Measurements from ENCODE around the gene LSM10.
A peak's percentile ranks its signal among the peaks of the same experiment; 100 is the strongest.

LSM10 gene

GRCh38 chr1:36352910-36353878 is 44.5 kb downstream of the LSM10 start:
- TF ChIP-seq, protein P1, sequence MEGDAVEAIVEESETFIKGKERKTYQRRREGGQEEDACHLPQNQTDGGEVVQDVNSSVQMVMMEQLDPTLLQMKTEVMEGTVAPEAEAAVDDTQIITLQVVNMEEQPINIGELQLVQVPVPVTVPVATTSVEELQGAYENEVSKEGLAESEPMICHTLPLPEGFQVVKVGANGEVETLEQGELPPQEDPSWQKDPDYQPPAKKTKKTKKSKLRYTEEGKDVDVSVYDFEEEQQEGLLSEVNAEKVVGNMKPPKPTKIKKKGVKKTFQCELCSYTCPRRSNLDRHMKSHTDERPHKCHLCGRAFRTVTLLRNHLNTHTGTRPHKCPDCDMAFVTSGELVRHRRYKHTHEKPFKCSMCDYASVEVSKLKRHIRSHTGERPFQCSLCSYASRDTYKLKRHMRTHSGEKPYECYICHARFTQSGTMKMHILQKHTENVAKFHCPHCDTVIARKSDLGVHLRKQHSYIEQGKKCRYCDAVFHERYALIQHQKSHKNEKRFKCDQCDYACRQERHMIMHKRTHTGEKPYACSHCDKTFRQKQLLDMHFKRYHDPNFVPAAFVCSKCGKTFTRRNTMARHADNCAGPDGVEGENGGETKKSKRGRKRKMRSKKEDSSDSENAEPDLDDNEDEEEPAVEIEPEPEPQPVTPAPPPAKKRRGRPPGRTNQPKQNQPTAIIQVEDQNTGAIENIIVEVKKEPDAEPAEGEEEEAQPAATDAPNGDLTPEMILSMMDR (IDR thresholded peaks at IDR 0.05; ENCODE audit: low read length, missing control alignments): no peak
- no peak overlapping the region for H3K4me3 ChIP-seq (replicated peaks; ENCODE audit: low read depth, low read length)
- DNase-seq (ENCODE audit: low read depth): peak; percentile 48

DNA sequence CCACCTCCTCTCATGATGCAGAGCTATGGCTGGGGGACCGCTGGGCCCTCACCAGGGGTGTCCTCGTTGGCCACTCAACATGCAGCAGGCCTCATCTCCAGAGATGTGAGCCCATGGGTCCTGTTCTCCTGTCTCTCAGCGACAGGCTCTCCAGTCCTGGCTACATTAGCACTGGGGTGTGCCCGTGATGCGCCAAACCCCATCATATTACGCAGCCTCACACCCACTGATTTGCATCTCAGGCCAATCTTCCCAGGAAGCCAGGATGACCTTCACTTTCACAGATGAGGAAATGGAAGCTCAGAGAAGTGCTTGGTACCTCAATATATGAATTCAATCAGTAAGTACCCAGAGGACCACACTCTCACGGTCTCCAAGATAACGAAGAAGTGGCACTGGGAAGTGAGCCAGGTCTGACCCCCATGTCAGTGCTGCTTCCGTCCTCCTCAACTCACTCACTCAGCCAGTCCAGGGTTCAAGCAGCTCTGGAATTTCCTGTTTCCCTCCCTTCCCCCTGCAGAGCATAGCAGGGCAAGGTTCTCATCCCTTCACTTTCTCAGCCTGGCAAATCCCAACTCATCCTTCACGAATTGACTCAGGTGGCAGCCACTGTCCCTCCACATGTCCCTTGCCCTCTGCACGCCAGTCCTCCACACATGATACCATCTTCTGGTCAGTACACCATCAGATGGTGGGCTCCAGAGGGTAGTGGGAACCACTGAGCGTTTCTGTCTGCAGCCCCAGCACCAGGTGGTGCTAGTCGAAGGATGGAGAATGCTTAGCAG is 45.4 kb downstream of the LSM10 start:
- no peak overlapping the region for H3K4me3 ChIP-seq (replicated peaks; ENCODE audit: low read depth, low read length)
- peak; percentile 62 for DNase-seq (ENCODE audit: low read depth)
- TF ChIP-seq, protein P1 (IDR thresholded peaks at IDR 0.05; ENCODE audit: low read length, missing control alignments): peak; percentile 16

GRCh38 chr1:36351227-36351977 is 46.3 kb downstream of the LSM10 start:
- TF ChIP-seq, protein P1 (IDR thresholded peaks at IDR 0.05; ENCODE audit: low read length, missing control alignments): peak; percentile 7
- no peak overlapping the region for H3K4me3 ChIP-seq (replicated peaks; ENCODE audit: low read depth, low read length)
- DNase-seq (ENCODE audit: low read depth): peak; percentile 73

- TF ChIP-seq, protein P1 (IDR thresholded peaks at IDR 0.05; ENCODE audit: low read length, missing control alignments): no peak
These were observed 47.0 kb downstream of the LSM10 start for GRCh38 chr1:36350659-36351226.

DNA sequence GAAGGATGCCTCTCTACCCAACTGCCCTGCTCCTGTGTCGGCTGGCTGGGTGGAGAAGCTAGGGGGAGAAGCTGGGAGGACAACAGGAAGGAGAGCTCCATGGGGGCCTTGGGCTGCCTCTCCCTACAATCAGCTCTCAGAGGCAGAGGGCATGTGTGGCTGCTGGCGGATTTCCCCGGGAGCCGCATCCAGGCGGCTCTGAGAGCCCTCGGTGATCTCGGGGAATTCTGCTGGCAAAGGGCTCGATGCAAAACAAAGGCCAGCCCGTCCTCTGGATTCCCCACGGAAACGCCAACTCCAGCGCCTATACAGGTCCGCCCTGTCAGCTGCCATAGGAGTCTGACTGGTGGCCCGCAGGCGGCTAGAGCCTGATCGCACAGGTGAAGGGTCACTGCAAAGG is 47.9 kb downstream of the LSM10 start:
- no peak for DNase-seq (ENCODE audit: low read depth)
- no peak overlapping the region for H3K4me3 ChIP-seq (replicated peaks; ENCODE audit: low read depth, low read length)
- TF ChIP-seq, protein P1 (IDR thresholded peaks at IDR 0.05; ENCODE audit: low read length, missing control alignments): no peak

More at GRCh38 chr1:36350659-36351226, 47.0 kb downstream of the LSM10 start:
- peak; percentile 76 for DNase-seq (ENCODE audit: low read depth)
- no peak overlapping the region for H3K4me3 ChIP-seq (replicated peaks; ENCODE audit: low read depth, low read length)

DNA sequence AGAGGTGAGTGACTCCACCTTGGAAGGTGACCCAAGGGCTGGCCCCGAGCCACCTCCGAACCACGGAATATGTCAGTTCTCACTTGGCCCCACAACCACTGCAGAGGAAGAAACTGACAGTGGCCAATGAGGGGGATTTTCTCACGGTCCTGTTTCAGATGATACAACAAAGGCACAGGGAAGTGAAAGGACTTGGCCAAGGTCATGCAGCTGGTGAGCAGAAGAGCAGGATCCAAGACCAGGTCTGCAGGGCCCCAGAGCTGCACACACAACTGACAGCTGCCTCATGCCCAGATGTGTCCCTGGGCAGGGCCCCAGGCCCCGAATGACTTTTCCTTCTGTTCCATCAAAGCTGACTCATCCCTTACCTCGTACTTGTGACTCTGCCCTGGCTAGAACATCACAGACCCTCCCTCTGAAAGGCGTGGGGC is 48.5 kb downstream of the LSM10 start:
- no peak for DNase-seq (ENCODE audit: low read depth)
- H3K4me3 ChIP-seq (replicated peaks; ENCODE audit: low read depth, low read length): no peak overlapping the region
- TF ChIP-seq, protein P1 (IDR thresholded peaks at IDR 0.05; ENCODE audit: low read length, missing control alignments): no peak

Data from fibroblast of pulmonary artery (primary cell).